GM12878 (cell line): Measurements from ENCODE around the gene DNAH11. TPM values are rescaled to one million over a fixed set of nuclear protein-coding genes. Genes with fewer than 3 reads are reported as not detected.
A peak's percentile ranks its signal among the peaks of the same experiment; 100 is the strongest.

Experiments used
- ATAC-seq: fragments of 200-7000 bp; cut with Tn5 transposase; 3 replicates; pipeline ENCODE4 v1.9.1; 2020; ENCODE audit warnings: mild to moderate bottlenecking, moderate library complexity
- BruUV-seq: library from RNA; stranded (reverse); fragments of 400-500 nt; replicated peaks from 2 replicates; lab custom pipeline; 2021; lab: Mats Ljungman, UMichigan
- CTCF ChIA-PET: fragments of 300-600 bp; sonication (Branson Sonifier 250); formaldehyde crosslinking; extraction: SDS; loops from one replicate; lab custom pipeline; 2021; ENCODE audit warnings: inconsistent platforms; lab: Yijun Ruan, JAX
- POLR2A ChIA-PET: fragments of 350-600 bp; formaldehyde crosslinking; extraction: SDS; loops from one replicate; lab custom pipeline; 2021; ENCODE audit warnings: inconsistent platforms; lab: Charles Lee
- RAD21 ChIA-PET: fragments of 300-600 bp; sonication (Branson Sonifier 250); formaldehyde crosslinking; loops from one replicate; lab custom pipeline; 2023; ENCODE audit warnings: antibody characterized with exemption; ENCODE audit not compliant: unreplicated experiment; lab: Charles Lee
- SMC1A ChIA-PET: fragments of 300-600 bp; sonication (Branson Sonifier 250); formaldehyde crosslinking; loops from one replicate; lab custom pipeline; 2023; ENCODE audit not compliant: unreplicated experiment, uncharacterized antibody; lab: Charles Lee
- DNase-seq: peaks from one replicate; pipeline ENCODE4 v3.0.0-alpha.2; 2011; ENCODE audit warnings: low read depth, low spot score
- FAIRE-seq: peaks from 3 replicates; lab custom pipeline; 2011; peaks lifted over from hg19 to GRCh38; lab: Jason Lieb, UNC
- H2AFZ ChIP-seq: 2 replicates; pipeline ENCODE4 v1.6.0; 2011; ENCODE audit warnings: low read depth, low read length, control low read depth; ENCODE audit not compliant: control insufficient read depth
- H3K27ac ChIP-seq: 2 replicates; pipeline ENCODE4 v1.5.1; 2011; ENCODE audit warnings: control low read depth; ENCODE audit not compliant: control insufficient read depth, insufficient read depth
- H3K27me3 ChIP-seq, 2 experiments: replicated peaks in 1 of 2; 2 replicates each; pipeline versions ENCODE4 v1.6.0 to v1.6.1; 2011; ENCODE audit warnings: low read length in 1 of 2; ENCODE audit not compliant: control insufficient read depth in 2 of 2, insufficient read depth in 2 of 2
- H3K36me3 ChIP-seq, 2 experiments: 2 replicates each; pipeline ENCODE4 v1.5.1; 2011; ENCODE audit warnings: low read length in 1 of 2; ENCODE audit not compliant: control insufficient read depth in 2 of 2, insufficient read depth in 2 of 2
- H3K4me1 ChIP-seq: 2 replicates; pipeline ENCODE4 v1.6.1; 2011; ENCODE audit warnings: mild to moderate bottlenecking, low read length, moderate library complexity, mixed read lengths; ENCODE audit not compliant: control insufficient read depth, insufficient read depth
- H3K4me2 ChIP-seq: 2 replicates; pipeline ENCODE4 v1.6.0; 2011; ENCODE audit warnings: control low read depth; ENCODE audit not compliant: control insufficient read depth, insufficient read depth
- H3K4me3 ChIP-seq: fragments of 200-600 bp; sonication (generic); 2 replicates; pipeline ENCODE4 v1.5.1; 2016
- H3K79me2 ChIP-seq: 2 replicates; pipeline ENCODE4 v1.6.0; 2011; ENCODE audit warnings: low read length; ENCODE audit not compliant: control insufficient read depth, insufficient read depth
- H3K9ac ChIP-seq: 2 replicates; pipeline ENCODE4 v1.8.0; 2011; ENCODE audit warnings: low read length, control low read depth, mixed read lengths; ENCODE audit not compliant: control insufficient read depth, insufficient read depth
- H3K9me3 ChIP-seq: replicated peaks from 3 replicates; pipeline ENCODE4 v1.5.1; 2011; ENCODE audit warnings: mild to moderate bottlenecking, low read length; ENCODE audit not compliant: control insufficient read depth, insufficient read depth
- H4K20me1 ChIP-seq: 2 replicates; pipeline ENCODE4 v1.6.0; 2011; ENCODE audit not compliant: control insufficient read depth, insufficient read depth
- CBX5 ChIP-seq: sonication (generic); IDR thresholded peaks from 2 replicates; pipeline ENCODE4 v1.6.1; 2016; ENCODE audit warnings: low read depth, moderate library complexity, mild to moderate bottlenecking, inconsistent platforms
- HSF1 ChIP-seq: fragments of 150-350 bp; IDR thresholded peaks from 2 replicates; pipeline ENCODE4 v1.6.1; 2014; ENCODE audit warnings: mild to moderate bottlenecking, low read depth, low read length
- MEF2A ChIP-seq: IDR thresholded peaks from 2 replicates; pipeline ENCODE4 v1.6.1; 2011; ENCODE audit warnings: low read depth, mild to moderate bottlenecking, low read length, moderate library complexity; ENCODE audit not compliant: insufficient read depth
- PKNOX1 ChIP-seq: fragments of 450-650 bp; IDR thresholded peaks from 2 replicates; pipeline ENCODE4 v1.6.1; 2016; ENCODE audit warnings: mild to moderate bottlenecking
- RAD51 ChIP-seq: fragments of 450-650 bp; IDR thresholded peaks from 2 replicates; pipeline ENCODE4 v1.6.1; 2016; ENCODE audit warnings: moderate library complexity, mild to moderate bottlenecking, inconsistent platforms
- SKIL ChIP-seq: fragments of 450-650 bp; IDR thresholded peaks from 2 replicates; pipeline ENCODE4 v1.6.1; 2017; ENCODE audit warnings: mild to moderate bottlenecking, low read depth, inconsistent platforms; ENCODE audit not compliant: poor library complexity, severe bottlenecking
- USF2 ChIP-seq: IDR thresholded peaks from 2 replicates; pipeline ENCODE4 v1.6.1; 2011; ENCODE audit warnings: low read depth, low read length, improper control_type of control experiment, borderline replicate concordance
- WGBS: methylation state at CpG from one replicate; pipeline ENCODE4 v1.1.6; 2016; ENCODE audit warnings: low lambda C conversion rate; ENCODE audit not compliant: insufficient replicate concordance, insufficient coverage; ENCODE audit errors: missing lambda C conversion rate; 5-methylcytosine and 5-hydroxymethylcytosine counted together
- in situ Hi-C: fragments of 300-500 bp; cut with MboI; formaldehyde crosslinking; loops from 9 replicates; pipeline ENCODE4 v1.14.3; 2018; ENCODE audit warnings: mixed read lengths
- intact Hi-C: fragments of 100-400 bp; cut with micrococcal nuclease; formaldehyde crosslinking; loops from one replicate; pipeline ENCODE4 v1.14.2; 2022; ENCODE audit not compliant: unreplicated experiment
- polyA plus RNA-seq, 11 experiments: library from polyadenylated mRNA; depleted of rRNA in 4 of 11; unstranded in 6 of 11; stranded (reverse) in 5 of 11; fragments of >200 nt; fragmentation: Nextera tagmentation in 4 of 11; fragmentation: Illumina TruSeq in 1 of 11; extraction: Ambion mirVana in 4 of 11; extraction: Trizol in 1 of 11; gene quantifications; 1 replicate in 1 of 11; 2 replicates in 10 of 11; pipeline versions ENCODE4 v1.2.1 to v1.2.3, GENCODE V29; 2011 to 2016; ENCODE audit warnings: inconsistent platforms in 2 of 11, missing spikeins in 2 of 11, low read depth in 1 of 11
- total RNA-seq, 4 experiments: library from RNA; depleted of rRNA in 3 of 4; stranded (reverse); fragments of >200 nt in 3 of 4; fragmentation: Illumina TruSeq in 1 of 4; extraction: Trizol in 1 of 4; gene quantifications; 2 replicates each; pipeline versions ENCODE4 v1.2.1 to v1.2.3, GENCODE V29; 2013 to 2021

Gene DNAH11
- total and polyA plus RNA-seq, 10 of the 15 experiments (the other 5 are each of a cell fraction or from before 2014, with no cell fraction given), result 0.03 to 0.56 (median 0.10) TPM

- TF ChIP-seq MEF2A, result peak; percentile 96
- TF ChIP-seq, all 136 proteins: peak for 59
Observed at GRCh38 chr7:21939136-21939857, 396.5 kb downstream of the DNAH11 start (continued).

- ChIA-PET RAD21 (interaction anchor here (0.6 to 3.7 kb wide), 15 partner anchors 9 to 587 kb away, joined by 3 to 32 read pairs (median 4); no protein-coding TSS in a partner anchor), SMC1A (interaction anchor here (0.6 to 1.7 kb wide), 5 partner anchors 24 to 43 kb away, joined by 3 to 11 read pairs (median 7); no protein-coding TSS in a partner anchor), CTCF (interaction anchor here (0.9 to 1.0 kb wide), 2 partner anchors 27 to 45 kb away, joined by 3 read pairs; no protein-coding TSS in a partner anchor), POLR2A (interaction anchor here (0.6 to 1.4 kb wide), 9 partner anchors 27 to 1650 kb away, joined by 3 to 7 read pairs (median 3); no protein-coding TSS in a partner anchor)
- 56% methylated on average over 3 of the region's 3 CpGs for WGBS
- H3K4me2 ChIP-seq, result peak overlapping the region; percentile 86
- H3K4me3 ChIP-seq, result no peak overlapping the region; the same call in 1 of the 2 replicates
- ATAC-seq (no peak), FAIRE-seq (no peak), DNase-seq (no peak)
- H4K20me1 ChIP-seq, result no peaks in the 10 kb centered on the region
- in situ Hi-C loops, result loop anchor here (10.0 to 25.0 kb wide), 3 partner anchors 585 to 1703 kb away; partner anchors contain the start of gene HYCC1
- peaks cover 37% of the 10 kb centered on the region for H3K4me1 ChIP-seq
- no peaks in the 10 kb centered on the region for H3K27me3 ChIP-seq
- BruUV-seq, result no TSS peak
- H3K27ac ChIP-seq, result peak overlapping the region; percentile 78; the same call in 1 of the 2 replicates
- peaks cover 2% of the 10 kb centered on the region; the same call in 2 of the 3 replicates for H3K9me3 ChIP-seq
- no peak overlapping the region for H3K9ac ChIP-seq
- intact Hi-C loops, result loop anchor here (10.0 kb wide), 2 partner anchors 505 to 585 kb away; no protein-coding TSS in a partner anchor
- H2AFZ ChIP-seq, result no peak overlapping the region
- peaks cover 26% of the 10 kb centered on the region for H3K79me2 ChIP-seq
- no peaks in the 10 kb centered on the region for H3K36me3 ChIP-seq
- TF ChIP-seq SKIL (peak; percentile 2), PKNOX1 (peak; percentile 48), RAD51 (no peak), USF2 (no peak), CBX5 (0 out of 2 replicates have a peak, but pooled peaks have one; percentile 1), HSF1 (no peak)
Observed at GRCh38 chr7:21939858-21940372, 397.1 kb downstream of the DNAH11 start.
